K562 (cell line): ENCODE data around the gene NAPEPLD. TPM values are rescaled to one million over a fixed set of nuclear protein-coding genes. Genes with fewer than 3 reads are reported as not detected.
A peak's percentile ranks its signal among the peaks of the same experiment; 100 is the strongest.

Experiments used
- ARHGAP35 ChIP-seq: fragments of 450-650 bp; IDR thresholded peaks from 2 replicates; pipeline ENCODE4 v1.6.1; 2018; ENCODE audit not compliant: partially characterized antibody
- CBFA2T3 ChIP-seq: fragments of 450-650 bp; IDR thresholded peaks from 2 replicates; pipeline ENCODE4 v1.6.1; 2017
- COPS2 ChIP-seq: fragments of 450-650 bp; conservative IDR thresholded peaks from 2 replicates; pipeline ENCODE4 v1.6.1; 2016; ENCODE audit warnings: mild to moderate bottlenecking, moderate library complexity
- E2F6 ChIP-seq, 2 experiments: IDR thresholded peaks; 2 replicates each; pipeline ENCODE4 v1.6.1; 2011; ENCODE audit warnings: borderline replicate concordance in 1 of 2, control low read depth in 1 of 2, low read depth in 1 of 2, low read length in 1 of 2, mild to moderate bottlenecking in 1 of 2, mixed read lengths in 1 of 2, moderate library complexity in 1 of 2; ENCODE audit not compliant: insufficient read depth in 1 of 2, insufficient read length in 1 of 2, poor library complexity in 1 of 2, severe bottlenecking in 1 of 2; ENCODE audit errors: extremely low read depth in 1 of 2
- EHMT2 ChIP-seq: fragments of 450-650 bp; IDR thresholded peaks from 2 replicates; pipeline ENCODE4 v1.6.1; 2018; ENCODE audit warnings: antibody characterized with exemption
- HCFC1 ChIP-seq: IDR thresholded peaks from 2 replicates; pipeline ENCODE4 v1.6.1; 2012; ENCODE audit warnings: low read depth, low read length, improper control_type of control experiment
- HLTF ChIP-seq: fragments of 450-650 bp; IDR thresholded peaks from 2 replicates; pipeline ENCODE4 v1.6.1; 2016
- LARP7 ChIP-seq: fragments of 450-650 bp; IDR thresholded peaks from 2 replicates; pipeline ENCODE4 v1.6.1; 2016
- MTF1 ChIP-seq: fragments of 250-450 bp; sonication (Bioruptor Pico); IDR thresholded peaks from 2 replicates; pipeline ENCODE4 v1.9.0; 2021; ENCODE audit warnings: moderate library complexity, mild to moderate bottlenecking, inconsistent platforms, borderline replicate concordance
- PYGO2 ChIP-seq: fragments of 450-650 bp; IDR thresholded peaks from 2 replicates; pipeline ENCODE4 v1.6.1; 2016; ENCODE audit warnings: mild to moderate bottlenecking, missing genetic modification characterization, moderate library complexity, missing compliant biosample characterization
- RAD21 ChIP-seq, 2 experiments: fragments of 250-450 bp in 1 of 2; fragments of 450-650 bp in 1 of 2; sonication (Bioruptor Pico) in 1 of 2; formaldehyde crosslinking in 1 of 2; IDR thresholded peaks in 1 of 2; conservative IDR thresholded peaks in 1 of 2; 2 replicates each; pipeline versions ENCODE4 v1.4.0 to v1.8.0; 2020 to 2022; ENCODE audit warnings: mild to moderate bottlenecking in 2 of 2, moderate library complexity in 1 of 2
- SIRT6 ChIP-seq: IDR thresholded peaks from one replicate; pipeline ENCODE4 v1.6.1; 2012; ENCODE audit warnings: low read depth, mild to moderate bottlenecking, control low read depth, inconsistent platforms, low read length, moderate library complexity
- STAT5A ChIP-seq: IDR thresholded peaks from 2 replicates; pipeline ENCODE4 v1.6.1; 2012; ENCODE audit warnings: low read length, inconsistent platforms, borderline replicate concordance
- TAF7 ChIP-seq: fragments of 450-650 bp; IDR thresholded peaks from 2 replicates; pipeline ENCODE4 v1.6.1; 2016; ENCODE audit warnings: missing genetic modification characterization, missing compliant biosample characterization
- THRAP3 ChIP-seq: fragments of 450-650 bp; IDR thresholded peaks from 2 replicates; pipeline ENCODE4 v1.6.1; 2016; ENCODE audit warnings: mild to moderate bottlenecking, inconsistent platforms, borderline replicate concordance
- ZKSCAN8 ChIP-seq: fragments of 200-800 bp; sonication (Bioruptor generic); IDR thresholded peaks from 2 replicates; pipeline ENCODE4 v1.6.1; 2016; ENCODE audit warnings: missing genetic modification characterization, missing compliant biosample characterization
- ZNF780A ChIP-seq: fragments of 250-450 bp; sonication (Bioruptor Pico); IDR thresholded peaks from 2 replicates; pipeline ENCODE4 v1.5.0; 2021; ENCODE audit warnings: mild to moderate bottlenecking
- ZNF79 ChIP-seq: fragments of 250-450 bp; sonication (Bioruptor Pico); IDR thresholded peaks from 2 replicates; pipeline ENCODE4 v1.4.0; 2020; ENCODE audit warnings: low read depth, mild to moderate bottlenecking, moderate library complexity
- polyA plus RNA-seq, 8 experiments: library from polyadenylated mRNA; depleted of rRNA in 4 of 8; stranded (reverse) in 5 of 8; unstranded in 3 of 8; fragments of >200 nt; fragmentation: Nextera tagmentation in 2 of 8; fragmentation: Illumina TruSeq in 1 of 8; extraction: Ambion mirVana in 2 of 8; extraction: Trizol in 1 of 8; gene quantifications; 2 replicates each; pipeline versions ENCODE4 v1.2.1 to v1.2.3, GENCODE V29; 2011 to 2014; ENCODE audit warnings: inconsistent platforms in 1 of 8, missing spikeins in 1 of 8
- total RNA-seq, 7 experiments: library from RNA; depleted of rRNA in 6 of 7; stranded (reverse); fragments of >200 nt in 6 of 7; fragmentation: Illumina TruSeq in 2 of 7; extraction: Trizol in 2 of 7; gene quantifications; 2 replicates each; pipeline versions ENCODE4 v1.2.1 to v1.2.3, GENCODE V29; 2011 to 2021; ENCODE audit warnings: low replicate concordance in 1 of 7
- TF ChIP-seq, protein P1 (sequence below): fragments of 450-650 bp; IDR thresholded peaks from 2 replicates; pipeline ENCODE4 v1.6.1; 2017; ENCODE audit warnings: antibody characterized with exemption, mild to moderate bottlenecking
- TF ChIP-seq, protein P2 (sequence below): fragments of 250-450 bp; sonication (Bioruptor Pico); IDR thresholded peaks from 2 replicates; pipeline ENCODE4 v1.5.1; 2021; ENCODE audit warnings: mild to moderate bottlenecking
- TF ChIP-seq, protein P3 (sequence below): sonication (generic); formaldehyde crosslinking; IDR thresholded peaks from 2 replicates; pipeline ENCODE4 v1.8.1; 2022; ENCODE audit warnings: missing genetic modification reagents

Gene NAPEPLD
- total and polyA plus RNA-seq, 9 of the 15 experiments (the other 6 are each of a cell fraction or from before 2014, with no cell fraction given), result 3.2 to 11.0 (median 7.5) TPM

GRCh38 chr7:103148994-103149807, at the start of gene NAPEPLD (continued):
- TF ChIP-seq, protein P1, sequence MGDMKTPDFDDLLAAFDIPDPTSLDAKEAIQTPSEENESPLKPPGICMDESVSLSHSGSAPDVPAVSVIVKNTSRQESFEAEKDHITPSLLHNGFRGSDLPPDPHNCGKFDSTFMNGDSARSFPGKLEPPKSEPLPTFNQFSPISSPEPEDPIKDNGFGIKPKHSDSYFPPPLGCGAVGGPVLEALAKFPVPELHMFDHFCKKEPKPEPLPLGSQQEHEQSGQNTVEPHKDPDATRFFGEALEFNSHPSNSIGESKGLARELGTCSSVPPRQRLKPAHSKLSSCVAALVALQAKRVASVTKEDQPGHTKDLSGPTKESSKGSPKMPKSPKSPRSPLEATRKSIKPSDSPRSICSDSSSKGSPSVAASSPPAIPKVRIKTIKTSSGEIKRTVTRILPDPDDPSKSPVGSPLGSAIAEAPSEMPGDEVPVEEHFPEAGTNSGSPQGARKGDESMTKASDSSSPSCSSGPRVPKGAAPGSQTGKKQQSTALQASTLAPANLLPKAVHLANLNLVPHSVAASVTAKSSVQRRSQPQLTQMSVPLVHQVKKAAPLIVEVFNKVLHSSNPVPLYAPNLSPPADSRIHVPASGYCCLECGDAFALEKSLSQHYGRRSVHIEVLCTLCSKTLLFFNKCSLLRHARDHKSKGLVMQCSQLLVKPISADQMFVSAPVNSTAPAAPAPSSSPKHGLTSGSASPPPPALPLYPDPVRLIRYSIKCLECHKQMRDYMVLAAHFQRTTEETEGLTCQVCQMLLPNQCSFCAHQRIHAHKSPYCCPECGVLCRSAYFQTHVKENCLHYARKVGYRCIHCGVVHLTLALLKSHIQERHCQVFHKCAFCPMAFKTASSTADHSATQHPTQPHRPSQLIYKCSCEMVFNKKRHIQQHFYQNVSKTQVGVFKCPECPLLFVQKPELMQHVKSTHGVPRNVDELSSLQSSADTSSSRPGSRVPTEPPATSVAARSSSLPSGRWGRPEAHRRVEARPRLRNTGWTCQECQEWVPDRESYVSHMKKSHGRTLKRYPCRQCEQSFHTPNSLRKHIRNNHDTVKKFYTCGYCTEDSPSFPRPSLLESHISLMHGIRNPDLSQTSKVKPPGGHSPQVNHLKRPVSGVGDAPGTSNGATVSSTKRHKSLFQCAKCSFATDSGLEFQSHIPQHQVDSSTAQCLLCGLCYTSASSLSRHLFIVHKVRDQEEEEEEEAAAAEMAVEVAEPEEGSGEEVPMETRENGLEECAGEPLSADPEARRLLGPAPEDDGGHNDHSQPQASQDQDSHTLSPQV, result peak; percentile 98
- TF ChIP-seq ZNF780A (no peak), SIRT6 (no peak), HCFC1 (peak; percentile 95), HLTF (no peak), TAF7 (tag) (peak; percentile 81), COPS2 (no peak), RAD21 (CRISPR knock-in tag; conservative IDR thresholded peaks at IDR 0.05 in 1 of 2, IDR thresholded peaks at IDR 0.05 in 1 of 2) (no peak; a peak in 1 of 4 replicates), PYGO2 (tag) (peak; percentile 78), EHMT2 (peak; percentile 82), E2F6 (IDR thresholded peaks at IDR 0.05; ENCODE audit: borderline replicate concordance in 1 of 2, extremely low read depth in 1 of 2, insufficient read depth in 1 of 2, insufficient read length in 1 of 2, low read depth in 1 of 2, low read length in 1 of 2, poor library complexity in 1 of 2, severe bottlenecking in 1 of 2) (peak; percentile 94), ARHGAP35 (no peak), THRAP3 (no peak), ZNF79 (CRISPR knock-in tag) (peak; percentile 73; the same call in 1 of the 2 replicates), CBFA2T3 (no peak), MTF1 (CRISPR knock-in tag) (no peak), STAT5A (no peak), LARP7 (no peak), ZKSCAN8 (CRISPR knock-in tag) (peak; percentile 76; the same call in 1 of the 2 replicates)
- TF ChIP-seq, protein P2, sequence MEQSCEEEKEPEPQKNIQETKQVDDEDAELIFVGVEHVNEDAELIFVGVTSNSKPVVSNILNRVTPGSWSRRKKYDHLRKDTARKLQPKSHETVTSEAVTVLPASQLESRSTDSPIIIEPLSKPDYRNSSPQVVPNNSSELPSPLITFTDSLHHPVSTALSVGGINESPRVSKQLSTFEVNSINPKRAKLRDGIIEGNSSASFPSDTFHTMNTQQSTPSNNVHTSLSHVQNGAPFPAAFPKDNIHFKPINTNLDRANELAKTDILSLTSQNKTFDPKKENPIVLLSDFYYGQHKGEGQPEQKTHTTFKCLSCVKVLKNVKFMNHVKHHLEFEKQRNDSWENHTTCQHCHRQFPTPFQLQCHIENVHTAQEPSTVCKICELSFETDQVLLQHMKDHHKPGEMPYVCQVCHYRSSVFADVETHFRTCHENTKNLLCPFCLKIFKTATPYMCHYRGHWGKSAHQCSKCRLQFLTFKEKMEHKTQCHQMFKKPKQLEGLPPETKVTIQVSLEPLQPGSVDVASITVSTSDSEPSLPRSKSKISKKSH (CRISPR knock-in tag), result no peak
- TF ChIP-seq, protein P3, sequence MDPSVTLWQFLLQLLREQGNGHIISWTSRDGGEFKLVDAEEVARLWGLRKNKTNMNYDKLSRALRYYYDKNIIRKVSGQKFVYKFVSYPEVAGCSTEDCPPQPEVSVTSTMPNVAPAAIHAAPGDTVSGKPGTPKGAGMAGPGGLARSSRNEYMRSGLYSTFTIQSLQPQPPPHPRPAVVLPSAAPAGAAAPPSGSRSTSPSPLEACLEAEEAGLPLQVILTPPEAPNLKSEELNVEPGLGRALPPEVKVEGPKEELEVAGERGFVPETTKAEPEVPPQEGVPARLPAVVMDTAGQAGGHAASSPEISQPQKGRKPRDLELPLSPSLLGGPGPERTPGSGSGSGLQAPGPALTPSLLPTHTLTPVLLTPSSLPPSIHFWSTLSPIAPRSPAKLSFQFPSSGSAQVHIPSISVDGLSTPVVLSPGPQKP, result no peak
